Measurements from ENCODE around the gene NT5C3A. TPM values are rescaled to one million over a fixed set of nuclear protein-coding genes. Genes with fewer than 3 reads are reported as not detected.

Gene NT5C3A
- total and polyA plus RNA-seq, 2 donors from 2014 or later, result 22.2 to 29.0 TPM

DNA sequence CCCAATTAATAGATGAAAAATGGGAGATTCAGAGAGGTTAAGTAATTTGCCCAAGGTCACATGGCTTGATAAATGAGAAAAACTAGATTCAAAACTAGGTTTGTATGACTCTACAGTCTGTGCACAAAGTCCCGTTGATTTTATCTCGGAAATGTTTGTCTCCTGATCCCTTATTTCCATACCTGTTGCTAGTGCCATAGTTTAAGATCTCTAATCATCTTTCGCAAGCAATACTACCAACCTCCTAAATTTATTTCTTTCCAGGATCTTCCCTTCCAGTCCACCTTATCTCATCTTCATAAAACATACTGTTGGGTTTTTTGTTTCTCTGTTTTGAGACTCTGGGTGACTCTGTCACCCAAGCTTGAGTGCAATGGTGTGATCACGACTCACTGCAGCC, 2.9 kb downstream of the NT5C3A start:
- Histone ChIP-seq H3K9me3 (ENCODE audit: control insufficient read depth in 2 of 3, insufficient read depth in 1 of 3, low read length in 3 of 3) (no peaks in the 10 kb centered on the region), H3K9ac (ENCODE audit: low read length in 3 of 3) (no peak overlapping the region), H3K27ac (ENCODE audit: low read depth in 2 of 2, low read length in 2 of 2) (no peak overlapping the region), H3K4me1 (ENCODE audit: control insufficient read depth in 2 of 3, insufficient read depth in 2 of 3, low read depth in 1 of 3, low read length in 3 of 3) (peaks cover 0 to 6% (median 2%) of the 10 kb centered on the region in 3 donors), H3K4me3 (ENCODE audit: low read length in 3 of 3) (no peak overlapping the region), H3K27me3 (ENCODE audit: control insufficient read depth, insufficient read depth, low read length) (no peaks in the 10 kb centered on the region), H3K36me3 (ENCODE audit: control insufficient read depth in 2 of 3, insufficient read depth in 3 of 3, low read length in 3 of 3) (no peaks in the 10 kb centered on the region)
- FAIRE-seq (no peak), DNase-seq (no peak)
- intact Hi-C loops (cut with DNase I), result no loop called here
- no peak for TF ChIP-seq CTCF (IDR thresholded peaks at IDR 0.05; ENCODE audit: borderline replicate concordance, extremely low read depth, insufficient read depth)

- Histone ChIP-seq H3K27ac (ENCODE audit: low read depth in 2 of 2, low read length in 2 of 2) (peak overlapping the region in 1 of 2 donors; percentile 63), H3K9me3 (ENCODE audit: control insufficient read depth in 2 of 3, insufficient read depth in 1 of 3, low read length in 3 of 3) (no peaks in the 10 kb centered on the region), H3K27me3 (ENCODE audit: control insufficient read depth, insufficient read depth, low read length) (no peaks in the 10 kb centered on the region), H3K4me3 (ENCODE audit: low read length in 3 of 3) (peak overlapping the region in 1 of 3 donors; percentile 20), H3K9ac (ENCODE audit: low read length in 3 of 3) (no peak overlapping the region), H3K4me1 (ENCODE audit: control insufficient read depth in 2 of 3, insufficient read depth in 2 of 3, low read depth in 1 of 3, low read length in 3 of 3) (peaks cover 0 to 7% (median 3%) of the 10 kb centered on the region in 3 donors), H3K36me3 (ENCODE audit: control insufficient read depth in 2 of 3, insufficient read depth in 3 of 3, low read length in 3 of 3) (no peaks in the 10 kb centered on the region)
- DNase-seq (no peak), FAIRE-seq (no peak)
- intact Hi-C loops (cut with DNase I), result no loop called here
- no peak for TF ChIP-seq CTCF (IDR thresholded peaks at IDR 0.05; ENCODE audit: borderline replicate concordance, extremely low read depth, insufficient read depth)
These were observed 7.4 kb downstream of the NT5C3A start for GRCh38 chr7:33055158-33055557.

- peaks cover 0 to 9% (median 3%) of the 10 kb centered on the region in 3 donors for H3K4me1 ChIP-seq (ENCODE audit: control insufficient read depth in 2 of 3, insufficient read depth in 2 of 3, low read depth in 1 of 3, low read length in 3 of 3)
- H3K27ac ChIP-seq (ENCODE audit: low read depth in 2 of 2, low read length in 2 of 2), result peak overlapping the region; percentile 4 to 23
- FAIRE-seq (no peak), DNase-seq (no peak)
- intact Hi-C loops (cut with DNase I), result no loop called here
- no peak overlapping the region for H3K9ac ChIP-seq (ENCODE audit: low read length in 3 of 3)
- no peaks in the 10 kb centered on the region for H3K27me3 ChIP-seq (ENCODE audit: control insufficient read depth, insufficient read depth, low read length)
- no peaks in the 10 kb centered on the region for H3K9me3 ChIP-seq (ENCODE audit: control insufficient read depth in 2 of 3, insufficient read depth in 1 of 3, low read length in 3 of 3)
- H3K36me3 ChIP-seq (ENCODE audit: control insufficient read depth in 2 of 3, insufficient read depth in 3 of 3, low read length in 3 of 3), result no peaks in the 10 kb centered on the region
- TF ChIP-seq CTCF (IDR thresholded peaks at IDR 0.05; ENCODE audit: borderline replicate concordance, extremely low read depth, insufficient read depth), result no peak
- no peak overlapping the region for H3K4me3 ChIP-seq (ENCODE audit: low read length in 3 of 3)
These were observed 8.2 kb downstream of the NT5C3A start for GRCh38 chr7:33054261-33054964.

Measured in kidney (tissue), 14 donors.